Sigmoid colon (tissue), 7 donors: ENCODE results near the gene NRXN3. TPM values are rescaled to one million over a fixed set of nuclear protein-coding genes. Genes with fewer than 3 reads are reported as not detected.

ENCODE experiments used
- DNase-seq: peaks from one replicate; pipeline ENCODE4 v3.0.0-alpha.2; 2019
- H3K27ac ChIP-seq, 4 donors: fragments of 200-600 bp; sonication (generic); one replicate each; pipeline ENCODE4 v1.5.1; 2016 to 2019; ENCODE audit warnings: mild to moderate bottlenecking in 1 of 4
- H3K27me3 ChIP-seq, 3 donors: fragments of 200-600 bp; sonication (generic); one replicate each; pipeline ENCODE4 v1.5.1; 2019; ENCODE audit warnings: mild to moderate bottlenecking in 1 of 3
- H3K36me3 ChIP-seq, 4 donors: fragments of 200-600 bp; sonication (generic); one replicate each; pipeline ENCODE4 v1.5.1; 2016 to 2019
- H3K4me1 ChIP-seq, 4 donors: fragments of 200-600 bp; sonication (generic); one replicate each; pipeline ENCODE4 v1.5.1; 2017 to 2019
- H3K4me3 ChIP-seq, 4 donors: fragments of 200-600 bp; sonication (generic); one replicate each; pipeline ENCODE4 v1.5.1; 2017 to 2019; ENCODE audit warnings: mild to moderate bottlenecking in 2 of 4, moderate library complexity in 1 of 4
- H3K9me3 ChIP-seq, 4 donors: fragments of 200-600 bp in 3 of 4; sonication (generic) in 3 of 4; one replicate each; pipeline versions ENCODE4 v1.5.1 to v1.6.1; 2013 to 2019
- CTCF ChIP-seq, 4 experiments: fragments of 450-650 bp in 3 of 4; fragments of 200-600 bp in 1 of 4; IDR thresholded peaks; one replicate each; pipeline ENCODE4 v1.5.1; 2016 to 2019; ENCODE audit warnings: antibody characterized with exemption in 4 of 4, mild to moderate bottlenecking in 3 of 4, moderate library complexity in 2 of 4
- EP300 ChIP-seq, 4 donors: sonication (generic); formaldehyde crosslinking; IDR thresholded peaks; one replicate each; pipeline ENCODE4 v1.6.1; 2017; ENCODE audit warnings: antibody characterized with exemption in 4 of 4
- POLR2A ChIP-seq, 2 donors: fragments of 450-650 bp; IDR thresholded peaks; one replicate each; pipeline ENCODE4 v1.6.1; 2016; ENCODE audit warnings: antibody characterized with exemption in 2 of 2, mild to moderate bottlenecking in 2 of 2, moderate library complexity in 2 of 2
- POLR2AphosphoS5 ChIP-seq, 4 donors: sonication (generic); formaldehyde crosslinking; IDR thresholded peaks; one replicate each; pipeline ENCODE4 v1.6.1; 2017; ENCODE audit warnings: antibody characterized with exemption in 4 of 4
- WGBS, 2 donors: extraction: QIAGEN DNeasy Blood & Tissue Kit; methylation state at CpG; one replicate each; pipeline ENCODE4 v1.1.7; 2013; 5-methylcytosine and 5-hydroxymethylcytosine counted together
- intact Hi-C: fragments of 100-400 bp; cut with DNase I; formaldehyde crosslinking; loops from one replicate; pipeline ENCODE4 v1.15.1; 2023
- polyA plus RNA-seq, 3 donors: library from polyadenylated mRNA; stranded (reverse); fragments of 200-250 nt; gene quantifications; one replicate each; pipeline ENCODE4 v1.2.3, GENCODE V29; 2013
- total RNA-seq, 4 donors: library from RNA; depleted of rRNA; stranded (reverse); fragments of >200 nt; gene quantifications; one replicate each; pipeline ENCODE4 v1.1.0, GENCODE V29; 2016
- donor health status: healthy with polysubstance abuse.
- donor health status: Bipolar disorder and iron deficiency.
- donor health status: healthy.

NRXN3 gene
- total and polyA plus RNA-seq, 7 donors, result 0.23 to 46.3 (median 23.2) TPM

- no peak overlapping the region for H3K27ac ChIP-seq
- H3K4me1 ChIP-seq, result no peaks in the 10 kb centered on the region
- TF ChIP-seq POLR2A (IDR thresholded peaks at IDR 0.05), result no peak
- TF ChIP-seq POLR2AphosphoS5 (IDR thresholded peaks at IDR 0.05), result no peak
- TF ChIP-seq CTCF (IDR thresholded peaks at IDR 0.05), result no peak
- TF ChIP-seq EP300 (IDR thresholded peaks at IDR 0.05), result no peak
- H3K27me3 ChIP-seq, result no peaks in the 10 kb centered on the region
- H3K9me3 ChIP-seq, result no peaks in the 10 kb centered on the region
- H3K4me3 ChIP-seq, result no peak overlapping the region
- intact Hi-C loops, result no loop called here
- whole genome bisulfite sequencing, 2 donors, result 29 to 31% methylated on average over 5 of the region's 5 CpGs
- no peaks in the 10 kb centered on the region for H3K36me3 ChIP-seq
- no peak for DNase-seq
Observed at GRCh38 chr14:78581229-78581628, 411.1 kb downstream of the NRXN3 start.

- WGBS, 2 donors, result 13 to 55% methylated on average over 6 of the region's 6 CpGs
- no peak overlapping the region for H3K27ac ChIP-seq
- intact Hi-C loops, result no loop called here
- TF ChIP-seq EP300 (IDR thresholded peaks at IDR 0.05) (no peak), CTCF (IDR thresholded peaks at IDR 0.05) (no peak), POLR2A (IDR thresholded peaks at IDR 0.05) (no peak), POLR2AphosphoS5 (IDR thresholded peaks at IDR 0.05) (no peak)
- no peaks in the 10 kb centered on the region for H3K4me1 ChIP-seq
- no peak overlapping the region for H3K4me3 ChIP-seq
- no peaks in the 10 kb centered on the region for H3K36me3 ChIP-seq
- DNase-seq, result no peak
- no peaks in the 10 kb centered on the region for H3K27me3 ChIP-seq
- no peaks in the 10 kb centered on the region for H3K9me3 ChIP-seq
Observed at GRCh38 chr14:78586681-78587080, 416.5 kb downstream of the NRXN3 start.

GRCh38 chr14:78588906-78589305 is 418.7 kb downstream of the NRXN3 start:
- no peaks in the 10 kb centered on the region for H3K36me3 ChIP-seq
- H3K27ac ChIP-seq, result no peak overlapping the region
- intact Hi-C loops, result no loop called here
- H3K9me3 ChIP-seq, result no peaks in the 10 kb centered on the region
- no peak overlapping the region for H3K4me3 ChIP-seq
- no peaks in the 10 kb centered on the region for H3K27me3 ChIP-seq
- TF ChIP-seq POLR2AphosphoS5 (IDR thresholded peaks at IDR 0.05), result no peak
- TF ChIP-seq CTCF (IDR thresholded peaks at IDR 0.05), result no peak
- TF ChIP-seq POLR2A (IDR thresholded peaks at IDR 0.05), result no peak
- no peak for TF ChIP-seq EP300 (IDR thresholded peaks at IDR 0.05)
- H3K4me1 ChIP-seq, result no peaks in the 10 kb centered on the region
- WGBS, 2 donors, result 87 to 93% methylated on average over 3 of the region's 3 CpGs
- DNase-seq, result no peak

GRCh38 chr14:78592616-78593219 is 422.5 kb downstream of the NRXN3 start:
- 81 to 83% methylated on average over 13 of the region's 13 CpGs for WGBS, 2 donors

More at GRCh38 chr14:78592616-78593219, 422.5 kb downstream of the NRXN3 start:
- no peaks in the 10 kb centered on the region for H3K27me3 ChIP-seq
- H3K36me3 ChIP-seq, result no peaks in the 10 kb centered on the region
- H3K4me3 ChIP-seq, result no peak overlapping the region
- no peak for TF ChIP-seq CTCF (IDR thresholded peaks at IDR 0.05)
- TF ChIP-seq POLR2A (IDR thresholded peaks at IDR 0.05), result no peak
- no peak for TF ChIP-seq EP300 (IDR thresholded peaks at IDR 0.05)
- no peak for TF ChIP-seq POLR2AphosphoS5 (IDR thresholded peaks at IDR 0.05)
- H3K4me1 ChIP-seq, result no peaks in the 10 kb centered on the region
- no peaks in the 10 kb centered on the region for H3K9me3 ChIP-seq
- no peak for DNase-seq
- H3K27ac ChIP-seq, result no peak overlapping the region
- intact Hi-C loops, result no loop called here
